Lung (tissue), 12 donors: ENCODE measurements around the gene TRIM56. TPM values are rescaled to one million over a fixed set of nuclear protein-coding genes. Genes with fewer than 3 reads are reported as not detected.
"Not testable (repeated sequence)": the region's sequence is repeated elsewhere in the genome, so short reads cannot be mapped to it uniquely, and the experiment has no call there.

ENCODE experiments used
- ATAC-seq: fragments of 200-7000 bp; cut with Tn5 transposase; one replicate; pipeline ENCODE4 v1.9.1; 2020; ENCODE audit warnings: moderate number of reproducible peaks; ENCODE audit not compliant: insufficient read depth, low FRiP score
- DNase-seq, 3 donors: peaks; one replicate each; pipeline ENCODE4 v3.0.0-alpha.2; 2013 to 2017
- H3K27ac ChIP-seq, 2 donors: one replicate each; pipeline ENCODE4 v1.5.1; 2013; ENCODE audit warnings: mild to moderate bottlenecking in 2 of 2, moderate library complexity in 2 of 2, control low read depth in 1 of 2, inconsistent platforms in 1 of 2, low read depth in 1 of 2, low read length in 1 of 2
- H3K27me3 ChIP-seq, 3 donors: one replicate each; pipeline ENCODE4 v1.5.1; 2013; ENCODE audit warnings: low read length in 2 of 3; ENCODE audit not compliant: control insufficient read depth in 3 of 3, insufficient read depth in 3 of 3
- H3K36me3 ChIP-seq, 4 donors: one replicate each; pipeline ENCODE4 v1.5.1; 2013; ENCODE audit warnings: low read length in 4 of 4, mild to moderate bottlenecking in 1 of 4, moderate library complexity in 1 of 4; ENCODE audit not compliant: control insufficient read depth in 4 of 4, insufficient read depth in 4 of 4
- H3K4me1 ChIP-seq, 5 donors: one replicate each; pipeline ENCODE4 v1.5.1; 2013; ENCODE audit warnings: low read length in 5 of 5, mild to moderate bottlenecking in 2 of 5, moderate library complexity in 1 of 5; ENCODE audit not compliant: control insufficient read depth in 5 of 5, insufficient read depth in 5 of 5
- H3K4me3 ChIP-seq: one replicate; pipeline ENCODE4 v1.5.1; 2013; ENCODE audit warnings: mild to moderate bottlenecking, control low read depth, moderate library complexity
- H3K9ac ChIP-seq, 2 donors: one replicate each; pipeline ENCODE4 v1.5.1; 2013; ENCODE audit warnings: low read length in 2 of 2, control low read depth in 1 of 2; ENCODE audit not compliant: insufficient read depth in 1 of 2
- H3K9me3 ChIP-seq, 4 donors: one replicate each; pipeline ENCODE4 v1.5.1; 2013; ENCODE audit warnings: low read length in 3 of 4, mild to moderate bottlenecking in 1 of 4, moderate library complexity in 1 of 4; ENCODE audit not compliant: control insufficient read depth in 4 of 4, insufficient read depth in 3 of 4
- CTCF ChIP-seq: IDR thresholded peaks from 2 replicates; pipeline ENCODE4 v1.5.1; 2012; ENCODE audit warnings: mild to moderate bottlenecking; ENCODE audit errors: control extremely low read depth, extremely low read depth
- WGBS, 2 donors: extraction: QIAGEN DNeasy Blood & Tissue Kit; methylation state at CpG; one replicate each; pipeline ENCODE4 v1.1.7; 2013; 5-methylcytosine and 5-hydroxymethylcytosine counted together
- polyA plus RNA-seq, 2 donors: library from polyadenylated mRNA; stranded (reverse); fragments of 200-250 nt; gene quantifications; one replicate each; pipeline ENCODE4 v1.2.1, GENCODE V29; 2013
- total RNA-seq, 2 donors: library from RNA; depleted of rRNA in 1 of 2; stranded (reverse); fragments of >200 nt in 1 of 2; gene quantifications; one replicate each; pipeline ENCODE4 v1.2.1, GENCODE V29; 2014 to 2021
- donor health status: control.
- donor health status: control.
- donor health status: Bipolar disorder and iron deficiency.
- donor health status: healthy.
- donor health status: DM: yes; HTN: yes; CAD: no.

Gene TRIM56
- total and polyA plus RNA-seq, 4 donors = 14.4 to 56.6 (median 24.1) TPM

DNA sequence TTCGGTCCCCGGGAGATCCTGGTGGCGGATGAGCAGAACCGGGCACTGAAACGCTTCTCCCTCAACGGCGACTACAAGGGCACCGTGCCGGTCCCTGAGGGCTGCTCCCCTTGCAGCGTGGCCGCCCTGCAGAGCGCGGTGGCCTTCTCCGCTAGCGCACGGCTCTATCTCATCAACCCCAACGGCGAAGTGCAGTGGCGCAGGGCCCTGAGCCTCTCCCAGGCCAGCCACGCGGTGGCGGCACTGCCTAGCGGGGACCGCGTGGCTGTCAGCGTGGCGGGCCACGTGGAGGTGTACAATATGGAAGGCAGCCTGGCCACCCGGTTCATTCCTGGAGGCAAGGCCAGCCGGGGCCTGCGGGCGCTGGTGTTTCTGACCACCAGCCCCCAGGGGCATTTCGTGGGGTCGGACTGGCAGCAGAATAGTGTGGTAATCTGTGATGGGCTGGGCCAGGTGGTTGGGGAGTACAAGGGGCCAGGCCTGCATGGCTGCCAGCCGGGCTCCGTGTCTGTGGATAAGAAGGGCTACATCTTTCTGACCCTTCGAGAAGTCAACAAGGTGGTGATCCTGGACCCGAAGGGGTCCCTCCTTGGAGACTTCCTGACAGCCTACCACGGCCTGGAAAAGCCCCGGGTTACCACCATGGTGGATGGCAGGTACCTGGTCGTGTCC, 3.7 kb downstream of the TRIM56 start:
- no peaks in the 10 kb centered on the region for H3K27me3 ChIP-seq
- DNase-seq (no peak), ATAC-seq (no peak)
- peaks cover 3 to 38% (median 14%) of the 10 kb centered on the region in 4 donors for H3K36me3 ChIP-seq
- 94 to 95% methylated on average over 41 of the region's 41 CpGs for WGBS, 2 donors
- H3K27ac ChIP-seq = no peak overlapping the region
- H3K4me3 ChIP-seq = no peak overlapping the region
- H3K4me1 ChIP-seq = peaks cover 0 to 24% (median 2%) of the 10 kb centered on the region in 5 donors
- TF ChIP-seq CTCF = no peak
- H3K9ac ChIP-seq = no peak overlapping the region
- H3K9me3 ChIP-seq = no peaks in the 10 kb centered on the region

- peaks cover 0 to 24% (median 2%) of the 10 kb centered on the region in 5 donors for H3K4me1 ChIP-seq
- WGBS, 2 donors = 93 to 96% methylated on average over 9 of the region's 9 CpGs
- ATAC-seq = no peak
- no peak overlapping the region for H3K9ac ChIP-seq
- no peak overlapping the region for H3K4me3 ChIP-seq
- TF ChIP-seq CTCF = no peak
- H3K9me3 ChIP-seq = no peaks in the 10 kb centered on the region
- H3K27me3 ChIP-seq = no peaks in the 10 kb centered on the region
- H3K27ac ChIP-seq = no peak overlapping the region
- H3K36me3 ChIP-seq = peaks cover 3 to 38% (median 14%) of the 10 kb centered on the region in 4 donors
- DNase-seq = no peak
These were observed 4.6 kb downstream of the TRIM56 start for GRCh38 chr7:101089876-101090275.

DNA sequence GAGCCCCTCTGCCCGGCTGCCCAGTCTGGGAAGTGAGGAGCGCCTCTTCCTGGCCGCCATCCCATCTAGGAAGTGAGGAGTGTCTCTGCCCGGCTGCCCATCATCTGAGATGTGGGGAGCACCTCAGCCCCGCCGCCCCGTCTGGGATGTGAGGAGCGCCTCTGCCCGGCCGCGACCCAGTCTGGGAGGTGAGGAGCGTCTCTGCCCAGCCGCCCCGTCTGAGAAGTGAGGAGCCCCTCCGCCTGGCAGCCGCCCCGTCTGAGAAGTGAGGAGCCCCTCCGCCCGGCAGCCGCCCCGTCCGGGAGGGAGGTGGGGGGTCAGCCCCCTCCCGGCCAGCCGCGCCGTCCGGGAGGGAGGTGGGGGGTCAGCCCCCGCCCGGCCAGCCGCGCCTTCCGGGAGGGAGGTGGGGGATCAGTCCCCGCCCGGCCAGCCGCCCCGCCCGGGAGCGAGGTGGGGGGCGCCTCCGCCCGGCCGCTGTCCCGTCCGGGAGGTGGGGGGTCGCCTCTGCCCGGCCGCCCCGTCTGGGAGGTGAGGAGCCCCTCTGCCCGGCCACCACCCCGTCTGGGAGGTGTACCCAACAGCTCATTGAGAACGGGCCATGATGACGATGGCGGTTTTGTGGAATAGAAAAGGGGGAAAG, 7.1 kb downstream of the TRIM56 start:
- H3K9me3 ChIP-seq, H3K4me3 ChIP-seq, H3K27me3 ChIP-seq, ATAC-seq, DNase-seq, H3K9ac ChIP-seq, H3K27ac ChIP-seq: not testable (repeated sequence)
- 94 to 95% methylated on average over 25 to 50 of the region's 53 CpGs for WGBS, 2 donors
- peaks cover 3 to 30% (median 13%) of the 10 kb centered on the region in 4 donors for H3K36me3 ChIP-seq
- H3K4me1 ChIP-seq = peaks cover 0 to 14% (median 0%) of the 10 kb centered on the region in 5 donors

DNA sequence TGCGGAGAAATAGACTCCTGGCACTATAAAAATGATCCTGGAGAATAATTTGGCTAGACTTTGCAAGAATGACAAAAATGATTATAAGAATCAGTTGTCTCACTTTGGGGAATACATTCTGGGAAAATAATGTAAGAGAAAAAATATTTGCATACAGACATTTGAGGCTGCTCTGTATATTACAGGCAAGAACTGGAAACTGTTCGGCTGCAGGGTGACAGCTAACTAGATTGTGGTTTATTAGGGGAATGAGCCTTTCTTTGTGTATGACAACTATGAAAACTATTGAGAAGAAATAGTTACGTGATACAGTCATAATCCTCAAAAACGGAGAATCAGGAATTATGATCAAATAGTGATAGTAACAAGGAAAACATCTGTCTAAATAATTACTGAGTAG, 8.6 kb downstream of the TRIM56 start:
- ATAC-seq = no peak
- 83 to 86% methylated on average over 4 of the region's 4 CpGs for WGBS, 2 donors
- Histone ChIP-seq H3K9ac (no peak overlapping the region), H3K27ac (no peak overlapping the region), H3K36me3 (peaks cover 3 to 16% (median 10%) of the 10 kb centered on the region in 4 donors), H3K4me1 (peaks cover 0 to 5% (median 0%) of the 10 kb centered on the region in 5 donors), H3K9me3 (no peaks in the 10 kb centered on the region), H3K4me3 (no peak overlapping the region), H3K27me3 (no peaks in the 10 kb centered on the region)
- no peak for DNase-seq
- TF ChIP-seq CTCF = no peak
